Heart left ventricle (tissue), 13 donors: ENCODE measurements around the gene ZNRF2.

Source experiments
- POLR2A ChIP-seq, 2 donors: fragments of 450-650 bp; IDR thresholded peaks; one replicate each; pipeline ENCODE4 v1.6.1; 2017; ENCODE audit warnings: antibody characterized with exemption in 2 of 2, mild to moderate bottlenecking in 2 of 2, moderate library complexity in 2 of 2
- TF ChIP-seq, protein P1 (sequence below), 12 donors: fragments of 200-600 bp; sonication (generic) in 4 of 12; IDR thresholded peaks; one replicate each; pipeline versions ENCODE4 v1.5.0 to v1.8.0; 2018 to 2022; ENCODE audit warnings: antibody characterized with exemption in 12 of 12, mild to moderate bottlenecking in 5 of 12
- donor health status: ischemic (EF 13 %, LVEDD 7.1; RV severe dilation, severe dysfunction).
- donor health status: DM: no; HTN: yes; CAD: no.
- donor health status: DM: no; HTN: no; CAD: no.
- donor health status: ischemic (EF 25% LVEDD 6.9; RV normal size, moderate dysfunction).
- donor health status: ischemic (EF 25% LVEDD 5.7; RV mildly dilated, moderate dysfunction).
- donor health status: ischemic (EF 35%, LVEDD 5.7; RV mildly dilated, moderate dysfunction).
- donor health status: nonischemic (EF 11% LVEDD 7.7; RV severe dilation, severe dysfunction).
- donor health status: DM: yes; HTN: yes; CAD: no.
- donor health status: PGD.
- donor health status: ischemic (EF 29% LVEDD 5.4; RV normal size, mild dysfunction).
- donor health status: nonischemic (EF 23%, LVEDD 6.1; RV moderate dilation, normal function).

DNA sequence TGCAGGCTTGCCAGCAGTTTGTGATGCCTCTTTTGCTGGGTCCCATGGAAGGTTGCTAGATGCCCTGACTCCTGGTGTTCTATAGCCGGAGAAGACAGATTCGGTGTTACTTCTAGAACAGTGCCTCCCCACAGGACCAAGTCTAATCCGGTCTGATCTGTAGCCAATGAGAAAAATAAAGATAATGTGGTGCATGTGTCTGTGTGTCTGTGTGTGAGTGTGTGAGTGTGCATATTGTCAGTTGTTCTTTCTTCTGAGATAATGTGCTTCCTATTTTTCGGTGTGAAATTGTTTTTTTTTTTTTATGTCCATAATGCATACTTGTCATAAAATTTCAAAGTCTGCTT, 29.7 kb upstream of the ZNRF2 start:
- TF ChIP-seq, protein P1, sequence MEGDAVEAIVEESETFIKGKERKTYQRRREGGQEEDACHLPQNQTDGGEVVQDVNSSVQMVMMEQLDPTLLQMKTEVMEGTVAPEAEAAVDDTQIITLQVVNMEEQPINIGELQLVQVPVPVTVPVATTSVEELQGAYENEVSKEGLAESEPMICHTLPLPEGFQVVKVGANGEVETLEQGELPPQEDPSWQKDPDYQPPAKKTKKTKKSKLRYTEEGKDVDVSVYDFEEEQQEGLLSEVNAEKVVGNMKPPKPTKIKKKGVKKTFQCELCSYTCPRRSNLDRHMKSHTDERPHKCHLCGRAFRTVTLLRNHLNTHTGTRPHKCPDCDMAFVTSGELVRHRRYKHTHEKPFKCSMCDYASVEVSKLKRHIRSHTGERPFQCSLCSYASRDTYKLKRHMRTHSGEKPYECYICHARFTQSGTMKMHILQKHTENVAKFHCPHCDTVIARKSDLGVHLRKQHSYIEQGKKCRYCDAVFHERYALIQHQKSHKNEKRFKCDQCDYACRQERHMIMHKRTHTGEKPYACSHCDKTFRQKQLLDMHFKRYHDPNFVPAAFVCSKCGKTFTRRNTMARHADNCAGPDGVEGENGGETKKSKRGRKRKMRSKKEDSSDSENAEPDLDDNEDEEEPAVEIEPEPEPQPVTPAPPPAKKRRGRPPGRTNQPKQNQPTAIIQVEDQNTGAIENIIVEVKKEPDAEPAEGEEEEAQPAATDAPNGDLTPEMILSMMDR (IDR thresholded peaks at IDR 0.05), result no peak
- TF ChIP-seq POLR2A (IDR thresholded peaks at IDR 0.05), result no peak
